Thymus (tissue), 11 donors: Measurements from ENCODE around the gene DCLK2. TPM values are rescaled to one million over a fixed set of nuclear protein-coding genes. Genes with fewer than 3 reads are reported as not detected.

Experiments used
- DNase-seq, 9 donors: peaks; one replicate each; pipeline ENCODE4 v3.0.0-alpha.2; 2013; ENCODE audit warnings: low spot score in 9 of 9, low read depth in 6 of 9, missing footprints in 1 of 9
- H3K27ac ChIP-seq, 2 donors: one replicate each; pipeline ENCODE4 v1.5.1; 2013; ENCODE audit warnings: control low read depth in 1 of 2, low read depth in 1 of 2, low read length in 1 of 2, mild to moderate bottlenecking in 1 of 2, moderate library complexity in 1 of 2
- H3K27me3 ChIP-seq, 2 donors: one replicate each; pipeline ENCODE4 v1.5.1; 2013; ENCODE audit warnings: low read length in 1 of 2; ENCODE audit not compliant: control insufficient read depth in 2 of 2, insufficient read depth in 1 of 2
- H3K36me3 ChIP-seq, 2 donors: one replicate each; pipeline ENCODE4 v1.5.1; 2013; ENCODE audit warnings: low read length in 1 of 2, mild to moderate bottlenecking in 1 of 2, moderate library complexity in 1 of 2; ENCODE audit not compliant: control insufficient read depth in 2 of 2, insufficient read depth in 2 of 2
- H3K4me1 ChIP-seq, 2 donors: one replicate each; pipeline ENCODE4 v1.5.1; 2013; ENCODE audit warnings: low read length in 2 of 2; ENCODE audit not compliant: control insufficient read depth in 2 of 2, insufficient read depth in 2 of 2
- H3K4me3 ChIP-seq, 2 donors: one replicate each; pipeline ENCODE4 v1.5.1; 2013; ENCODE audit warnings: low read length in 2 of 2, control low read depth in 1 of 2, mild to moderate bottlenecking in 1 of 2
- H3K9me3 ChIP-seq, 2 donors: one replicate each; pipeline ENCODE4 v1.5.1; 2013; ENCODE audit warnings: low read length in 1 of 2, mild to moderate bottlenecking in 1 of 2; ENCODE audit not compliant: control insufficient read depth in 2 of 2, insufficient read depth in 1 of 2
- WGBS: extraction: QIAGEN DNeasy Blood & Tissue Kit; methylation state at CpG from one replicate; pipeline ENCODE4 v1.1.7; 2013; 5-methylcytosine and 5-hydroxymethylcytosine counted together
- polyA plus RNA-seq: library from polyadenylated mRNA; stranded (reverse); fragments of 200-250 nt; gene quantifications from one replicate; pipeline ENCODE4 v1.2.3, GENCODE V29; 2013
- total RNA-seq: library from RNA; stranded (reverse); fragments of 120-200 nt; gene quantifications from one replicate; pipeline ENCODE4 v1.2.4, GENCODE V29; 2013
- donor health status: healthy.

DCLK2 gene
- total and polyA plus RNA-seq, 2 donors, result 0.78 to 1.1 TPM

- Histone ChIP-seq H3K27me3 (no peaks in the 10 kb centered on the region), H3K4me1 (no peaks in the 10 kb centered on the region), H3K4me3 (no peak overlapping the region), H3K36me3 (no peaks in the 10 kb centered on the region), H3K27ac (no peak overlapping the region), H3K9me3 (peaks cover 0 to 6% of the 10 kb centered on the region in 2 donors)
- no peak for DNase-seq
- 76% methylated on average over 3 of the region's 3 CpGs for WGBS
These were observed 39.4 kb downstream of the DCLK2 start for GRCh38 chr4:150117629-150118028.

- no peaks in the 10 kb centered on the region for H3K4me1 ChIP-seq
- no peak for DNase-seq
- H3K4me3 ChIP-seq, result no peak overlapping the region
- H3K27ac ChIP-seq, result no peak overlapping the region
- WGBS, result 100% methylated on average over 1 of the region's 1 CpG
- H3K27me3 ChIP-seq, result no peaks in the 10 kb centered on the region
- no peaks in the 10 kb centered on the region for H3K36me3 ChIP-seq
- H3K9me3 ChIP-seq, result peaks cover 0 to 6% of the 10 kb centered on the region in 2 donors
These were observed 41.2 kb downstream of the DCLK2 start for GRCh38 chr4:150119492-150119891.

GRCh38 chr4:150123087-150123486, 44.8 kb downstream of the DCLK2 start:
- Histone ChIP-seq H3K4me3 (no peak overlapping the region), H3K27me3 (no peaks in the 10 kb centered on the region), H3K36me3 (no peaks in the 10 kb centered on the region), H3K9me3 (no peaks in the 10 kb centered on the region), H3K27ac (no peak overlapping the region), H3K4me1 (no peaks in the 10 kb centered on the region)
- WGBS, result 98% methylated on average over 2 of the region's 2 CpGs
- no peak for DNase-seq

GRCh38 chr4:150123796-150124677, 45.8 kb downstream of the DCLK2 start:
- WGBS, result 92% methylated on average over 10 of the region's 10 CpGs
- H3K27me3 ChIP-seq, result no peaks in the 10 kb centered on the region
- H3K4me1 ChIP-seq, result no peaks in the 10 kb centered on the region
- H3K36me3 ChIP-seq, result no peaks in the 10 kb centered on the region
- no peak for DNase-seq
- no peak overlapping the region for H3K27ac ChIP-seq
- H3K9me3 ChIP-seq, result no peaks in the 10 kb centered on the region
- H3K4me3 ChIP-seq, result no peak overlapping the region

GRCh38 chr4:150126201-150126863, 48.1 kb downstream of the DCLK2 start:
- H3K4me3 ChIP-seq, result no peak overlapping the region

GRCh38 chr4:150126864-150127203, 48.6 kb downstream of the DCLK2 start:
- WGBS, result 78% methylated on average over 1 of the region's 1 CpG
- no peaks in the 10 kb centered on the region for H3K36me3 ChIP-seq
- H3K27ac ChIP-seq, result no peak overlapping the region
- DNase-seq, result no peak
- no peaks in the 10 kb centered on the region for H3K9me3 ChIP-seq
- no peaks in the 10 kb centered on the region for H3K27me3 ChIP-seq
- no peak overlapping the region for H3K4me3 ChIP-seq
- no peaks in the 10 kb centered on the region for H3K4me1 ChIP-seq

More at GRCh38 chr4:150126201-150126863, 48.1 kb downstream of the DCLK2 start:
- H3K36me3 ChIP-seq, result no peaks in the 10 kb centered on the region
- WGBS, result 75% methylated on average over 3 of the region's 3 CpGs
- no peak for DNase-seq
- H3K27ac ChIP-seq, result no peak overlapping the region
- H3K9me3 ChIP-seq, result no peaks in the 10 kb centered on the region
- H3K27me3 ChIP-seq, result no peaks in the 10 kb centered on the region
- no peaks in the 10 kb centered on the region for H3K4me1 ChIP-seq

- Histone ChIP-seq H3K36me3 (no peaks in the 10 kb centered on the region), H3K4me3 (no peak overlapping the region), H3K9me3 (no peaks in the 10 kb centered on the region), H3K4me1 (no peaks in the 10 kb centered on the region), H3K27me3 (no peaks in the 10 kb centered on the region), H3K27ac (no peak overlapping the region)
- DNase-seq, result no peak
- 98% methylated on average over 4 of the region's 4 CpGs for WGBS
These were observed 49.5 kb downstream of the DCLK2 start for GRCh38 chr4:150127757-150128156.

- no peaks in the 10 kb centered on the region for H3K9me3 ChIP-seq
- DNase-seq, result no peak
- no peak overlapping the region for H3K27ac ChIP-seq
- WGBS, result 92% methylated on average over 2 of the region's 2 CpGs
- H3K4me1 ChIP-seq, result no peaks in the 10 kb centered on the region
- no peak overlapping the region for H3K4me3 ChIP-seq
- H3K27me3 ChIP-seq, result no peaks in the 10 kb centered on the region
- H3K36me3 ChIP-seq, result no peaks in the 10 kb centered on the region
These were observed 52.7 kb downstream of the DCLK2 start for GRCh38 chr4:150130933-150131332.

GRCh38 chr4:150131581-150132228, 53.5 kb downstream of the DCLK2 start:
- no peaks in the 10 kb centered on the region for H3K27me3 ChIP-seq
- no peak for DNase-seq

More at GRCh38 chr4:150131581-150132228, 53.5 kb downstream of the DCLK2 start:
- Histone ChIP-seq H3K36me3 (no peaks in the 10 kb centered on the region), H3K9me3 (no peaks in the 10 kb centered on the region), H3K4me1 (no peaks in the 10 kb centered on the region), H3K27ac (no peak overlapping the region), H3K4me3 (no peak overlapping the region)
- WGBS, result 93% methylated on average over 1 of the region's 1 CpG
